MM.1S (cell line): ENCODE measurements around the gene MUC5B.

Experiments used
- DNase-seq: peaks from one replicate; pipeline ENCODE4 v3.0.0-alpha.2; 2015
- H2AFZ ChIP-seq: fragments of 300-600 bp; sonication (generic); 2 replicates; pipeline ENCODE4 v1.6.0; 2016; ENCODE audit warnings: antibody characterized with exemption, low read length
- H3F3A ChIP-seq: fragments of 300-600 bp; sonication (generic); 2 replicates; pipeline ENCODE4 v1.6.1; 2016; ENCODE audit warnings: mild to moderate bottlenecking, antibody characterized with exemption, low read length, moderate library complexity, mixed read lengths; ENCODE audit not compliant: insufficient read depth
- H3K27ac ChIP-seq: fragments of 300-600 bp; sonication (generic); 2 replicates; pipeline ENCODE4 v1.5.1; 2016; ENCODE audit warnings: mild to moderate bottlenecking, low read length
- H3K27me3 ChIP-seq: fragments of 300-600 bp; sonication (generic); replicated peaks from 2 replicates; pipeline ENCODE4 v1.6.0; 2016; ENCODE audit warnings: low read length; ENCODE audit not compliant: insufficient read depth
- H3K36me3 ChIP-seq: fragments of 300-600 bp; sonication (generic); replicated peaks from 2 replicates; pipeline ENCODE4 v1.6.1; 2016; ENCODE audit warnings: mild to moderate bottlenecking, low read length, mixed read lengths; ENCODE audit not compliant: insufficient read depth
- H3K4me1 ChIP-seq: fragments of 300-600 bp; sonication (generic); 2 replicates; pipeline ENCODE4 v1.6.1; 2016; ENCODE audit warnings: low read length, mixed read lengths
- H3K4me2 ChIP-seq: fragments of 300-600 bp; sonication (generic); 2 replicates; pipeline ENCODE4 v1.6.0; 2016; ENCODE audit warnings: low read depth, low read length
- H3K4me3 ChIP-seq: fragments of 300-600 bp; sonication (generic); 2 replicates; pipeline ENCODE4 v1.5.1; 2016; ENCODE audit warnings: low read length, mixed read lengths
- H3K79me2 ChIP-seq: fragments of 300-600 bp; sonication (generic); 2 replicates; pipeline ENCODE4 v1.6.1; 2016; ENCODE audit warnings: mixed run types, low read length, mixed read lengths
- H3K9ac ChIP-seq: fragments of 300-600 bp; sonication (generic); 2 replicates; pipeline ENCODE4 v1.6.1; 2016; ENCODE audit warnings: low read length, mixed read lengths
- H3K9me2 ChIP-seq: fragments of 300-600 bp; sonication (generic); replicated peaks from 2 replicates; pipeline ENCODE4 v1.6.1; 2016; ENCODE audit warnings: mild to moderate bottlenecking, low read length, mixed read lengths; ENCODE audit not compliant: insufficient read depth
- H3K9me3 ChIP-seq: fragments of 300-600 bp; sonication (generic); replicated peaks from 2 replicates; pipeline ENCODE4 v1.6.1; 2016; ENCODE audit warnings: mild to moderate bottlenecking, low read length, mixed read lengths; ENCODE audit not compliant: insufficient read depth
- H4K20me1 ChIP-seq: fragments of 300-600 bp; sonication (generic); 2 replicates; pipeline ENCODE4 v1.6.1; 2016; ENCODE audit warnings: mild to moderate bottlenecking, low read length, moderate library complexity, mixed read lengths; ENCODE audit not compliant: insufficient read depth
- CTCF ChIP-seq: fragments of 300-600 bp; sonication (generic); IDR thresholded peaks from 2 replicates; pipeline ENCODE4 v1.5.1; 2016; ENCODE audit warnings: antibody characterized with exemption, low read length, mixed read lengths
- EZH2 ChIP-seq: fragments of 300-600 bp; sonication (generic); optimal IDR thresholded peaks from 2 replicates; pipeline ENCODE3; 2017; ENCODE audit warnings: low read depth, mild to moderate bottlenecking, antibody characterized with exemption, low read length, mixed read lengths
- EZH2phosphoT487 ChIP-seq: fragments of 300-600 bp; sonication (generic); IDR thresholded peaks from 2 replicates; pipeline ENCODE4 v1.6.1; 2018; ENCODE audit warnings: antibody characterized with exemption, low read length

Gene MUC5B

GRCh38 chr11:1310772-1311468 lies 88.1 kb downstream of the MUC5B start:
- H4K20me1 ChIP-seq, result no peaks in the 10 kb centered on the region
- peak overlapping the region; percentile 67; the same call in 1 of the 2 replicates for H2AFZ ChIP-seq
- H3K4me2 ChIP-seq, result peak overlapping the region; percentile 87
- H3K27ac ChIP-seq, result peak overlapping the region; percentile 76; the same call in 1 of the 2 replicates
- no peaks in the 10 kb centered on the region for H3K9me2 ChIP-seq
- peak overlapping the region; percentile 92 for H3K4me3 ChIP-seq
- peak overlapping the region; percentile 82; the same call in 1 of the 2 replicates for H3K9ac ChIP-seq
- H3K4me1 ChIP-seq, result 0 out of 2 replicates have a peak, but pooled peaks cover 4% of the 10 kb centered on the region
- TF ChIP-seq EZH2, result no peak
- TF ChIP-seq EZH2phosphoT487, result no peak
- TF ChIP-seq CTCF, result no peak
- no peaks in the 10 kb centered on the region for H3K36me3 ChIP-seq
- H3K9me3 ChIP-seq, result no peaks in the 10 kb centered on the region
- peaks cover 32% of the 10 kb centered on the region for H3K79me2 ChIP-seq
- no peak for DNase-seq
- H3K27me3 ChIP-seq, result peaks cover 36% of the 10 kb centered on the region
- peaks cover 4% of the 10 kb centered on the region; the same call in 1 of the 2 replicates for H3F3A ChIP-seq
